CD4-positive, alpha-beta T cell treated with Interleukin-12 subunit alpha and Interleukin-12 subunit beta, for 1 hour (primary cell): ENCODE data around the gene UBTD1.

Source experiments
- DNase-seq: peaks from one replicate; pipeline ENCODE4 v3.0.0-alpha.2; 2020

The UBTD1 gene

GRCh38 chr10:97483506-97483905, 15.2 kb upstream of the UBTD1 start:
- no peak for DNase-seq

- DNase-seq: no peak
Observed at GRCh38 chr10:97483921-97484320, 14.8 kb upstream of the UBTD1 start.

- no peak for DNase-seq
Observed at GRCh38 chr10:97485647-97486281, 13.0 kb upstream of the UBTD1 start.

GRCh38 chr10:97490592-97490991, 8.1 kb upstream of the UBTD1 start:
- DNase-seq: no peak

- no peak for DNase-seq
Observed at GRCh38 chr10:97494151-97494550, 4.6 kb upstream of the UBTD1 start.

- peak; percentile 19 for DNase-seq
Observed at GRCh38 chr10:97494863-97495506, 3.7 kb upstream of the UBTD1 start.

GRCh38 chr10:97497572-97498075, 1.1 kb upstream of the UBTD1 start:
- peak; percentile 67 for DNase-seq

- DNase-seq: peak; percentile 98
Observed at GRCh38 chr10:97498076-97498840, 466 bp upstream of the UBTD1 start, which contains the start of gene MMS19. Gene MMS19, minus strand, starts transcription at chr10:97498422. Its CDS starts 38 bp downstream, at chr10:97498384.

GRCh38 chr10:97499561-97500296, 1.0 kb downstream of the UBTD1 start:
- DNase-seq: no peak

- no peak for DNase-seq
Observed at GRCh38 chr10:97500297-97500575, 1.5 kb downstream of the UBTD1 start.

- DNase-seq: no peak
Observed at GRCh38 chr10:97502916-97503315, 4.2 kb downstream of the UBTD1 start.

GRCh38 chr10:97503406-97503805, 4.7 kb downstream of the UBTD1 start:
- no peak for DNase-seq

- no peak for DNase-seq
Observed at GRCh38 chr10:97505152-97505551, 6.4 kb downstream of the UBTD1 start.

- no peak for DNase-seq
Observed at GRCh38 chr10:97506199-97506991, 7.7 kb downstream of the UBTD1 start.

GRCh38 chr10:97508342-97508741, 9.6 kb downstream of the UBTD1 start:
- no peak for DNase-seq

GRCh38 chr10:97509120-97509680, 10.5 kb downstream of the UBTD1 start:
- DNase-seq: no peak

GRCh38 chr10:97510686-97511085, 12.0 kb downstream of the UBTD1 start:
- DNase-seq: no peak

- DNase-seq: no peak
Observed at GRCh38 chr10:97511711-97512440, 13.2 kb downstream of the UBTD1 start.

- DNase-seq: no peak
Observed at GRCh38 chr10:97512993-97513392, 14.3 kb downstream of the UBTD1 start.

GRCh38 chr10:97514344-97514743, 15.6 kb downstream of the UBTD1 start:
- DNase-seq: no peak

- no peak for DNase-seq
Observed at GRCh38 chr10:97515271-97515978, 16.7 kb downstream of the UBTD1 start.
